Left lung (tissue), 10 donors: ENCODE measurements around the gene FAM209A. TPM values are rescaled to one million over a fixed set of nuclear protein-coding genes. Genes with fewer than 3 reads are reported as not detected.

Experiments
- ATAC-seq: fragments of 200-7000 bp; cut with Tn5 transposase; one replicate; pipeline ENCODE4 v1.9.1; 2020; ENCODE audit warnings: moderate library complexity
- DNase-seq, 4 donors: peaks; one replicate each; pipeline ENCODE4 v3.0.0-alpha.2; 2013 to 2020
- H3K27ac ChIP-seq, 2 donors: fragments of 200-600 bp; sonication (generic) in 1 of 2; one replicate each; pipeline versions ENCODE4 v1.5.0 to v1.8.0; 2020 to 2021
- H3K27me3 ChIP-seq, 2 donors: fragments of 200-600 bp; sonication (generic) in 1 of 2; one replicate each; pipeline versions ENCODE4 v1.5.0 to v1.8.0; 2020 to 2021
- H3K36me3 ChIP-seq, 2 donors: fragments of 200-600 bp; sonication (generic) in 1 of 2; one replicate each; pipeline versions ENCODE4 v1.5.0 to v1.8.0; 2020 to 2021
- H3K4me1 ChIP-seq, 2 donors: fragments of 200-600 bp; one replicate each; pipeline ENCODE4 v1.8.0; 2021
- H3K4me3 ChIP-seq, 2 donors: fragments of 200-600 bp; sonication (generic) in 1 of 2; one replicate each; pipeline versions ENCODE4 v1.5.0 to v1.8.0; 2020 to 2021; ENCODE audit warnings: mild to moderate bottlenecking in 1 of 2
- H3K9me3 ChIP-seq, 2 donors: fragments of 200-600 bp; sonication (generic) in 1 of 2; one replicate each; pipeline versions ENCODE4 v1.5.0 to v1.8.0; 2020 to 2021
- intact Hi-C, 2 donors: fragments of 100-400 bp; cut with DNase I; formaldehyde crosslinking; loops; one replicate each; pipeline versions ENCODE4 v1.11.2 to v1.14.2; 2022
- polyA plus RNA-seq, 6 donors: library from polyadenylated mRNA; unstranded; fragments of 120-200 nt; gene quantifications; one replicate each; pipeline ENCODE4 v1.2.1, GENCODE V29; 2013; ENCODE audit not compliant: insufficient read length in 6 of 6
- total RNA-seq, 2 donors: library from RNA; stranded (reverse); fragmentation: NEBNext Ultra II Directional; extraction: Animal tissue kit (Norgen Biotek cat#: 25700); gene quantifications; one replicate each; pipeline ENCODE4 v1.2.1, GENCODE V29; 2021
- TF ChIP-seq, protein P1 (sequence below), 2 donors: fragments of 200-600 bp; sonication (generic) in 1 of 2; IDR thresholded peaks; one replicate each; pipeline versions ENCODE4 v1.5.0 to v1.8.0; 2021; ENCODE audit warnings: antibody characterized with exemption in 2 of 2
- donor health status: DM: no; HTN: yes; CAD: no.
- donor health status: DM: no; HTN: no; CAD: no.

The FAM209A gene
- total and polyA plus RNA-seq, 8 donors: 0.29 to 0.81 (median 0.45) TPM; not detected in 2

DNA sequence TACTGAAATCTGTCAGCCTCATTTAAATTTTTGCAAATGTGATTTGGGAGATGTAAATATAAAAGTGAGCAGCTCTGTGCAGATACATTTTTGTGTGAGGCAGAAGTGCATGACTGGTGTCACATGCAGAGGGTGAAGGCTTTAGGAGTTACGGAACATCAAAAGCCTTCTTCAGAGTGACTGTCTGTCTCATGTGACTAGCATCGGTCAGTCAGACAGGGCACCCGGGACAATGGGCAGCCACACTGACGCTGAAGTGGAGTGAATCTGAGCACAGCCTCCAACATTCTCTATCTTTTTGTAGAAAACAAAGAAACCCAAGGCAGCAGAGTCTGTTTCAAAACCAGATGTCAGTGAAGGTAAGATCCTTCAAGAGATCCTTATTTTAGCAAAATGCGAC is 7.9 kb upstream of the FAM209A start:
- Histone ChIP-seq H3K27ac (no peak overlapping the region), H3K36me3 (peaks cover 0 to 96% of the 10 kb centered on the region in 2 donors), H3K27me3 (no peaks in the 10 kb centered on the region), H3K4me3 (no peak overlapping the region), H3K9me3 (peaks cover 0 to 30% of the 10 kb centered on the region in 2 donors), H3K4me1 (no peaks in the 10 kb centered on the region)
- intact Hi-C loops: no loop called here
- ATAC-seq (no peak), DNase-seq (no peak)
- TF ChIP-seq, protein P1, sequence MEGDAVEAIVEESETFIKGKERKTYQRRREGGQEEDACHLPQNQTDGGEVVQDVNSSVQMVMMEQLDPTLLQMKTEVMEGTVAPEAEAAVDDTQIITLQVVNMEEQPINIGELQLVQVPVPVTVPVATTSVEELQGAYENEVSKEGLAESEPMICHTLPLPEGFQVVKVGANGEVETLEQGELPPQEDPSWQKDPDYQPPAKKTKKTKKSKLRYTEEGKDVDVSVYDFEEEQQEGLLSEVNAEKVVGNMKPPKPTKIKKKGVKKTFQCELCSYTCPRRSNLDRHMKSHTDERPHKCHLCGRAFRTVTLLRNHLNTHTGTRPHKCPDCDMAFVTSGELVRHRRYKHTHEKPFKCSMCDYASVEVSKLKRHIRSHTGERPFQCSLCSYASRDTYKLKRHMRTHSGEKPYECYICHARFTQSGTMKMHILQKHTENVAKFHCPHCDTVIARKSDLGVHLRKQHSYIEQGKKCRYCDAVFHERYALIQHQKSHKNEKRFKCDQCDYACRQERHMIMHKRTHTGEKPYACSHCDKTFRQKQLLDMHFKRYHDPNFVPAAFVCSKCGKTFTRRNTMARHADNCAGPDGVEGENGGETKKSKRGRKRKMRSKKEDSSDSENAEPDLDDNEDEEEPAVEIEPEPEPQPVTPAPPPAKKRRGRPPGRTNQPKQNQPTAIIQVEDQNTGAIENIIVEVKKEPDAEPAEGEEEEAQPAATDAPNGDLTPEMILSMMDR (IDR thresholded peaks at IDR 0.05): no peak

DNA sequence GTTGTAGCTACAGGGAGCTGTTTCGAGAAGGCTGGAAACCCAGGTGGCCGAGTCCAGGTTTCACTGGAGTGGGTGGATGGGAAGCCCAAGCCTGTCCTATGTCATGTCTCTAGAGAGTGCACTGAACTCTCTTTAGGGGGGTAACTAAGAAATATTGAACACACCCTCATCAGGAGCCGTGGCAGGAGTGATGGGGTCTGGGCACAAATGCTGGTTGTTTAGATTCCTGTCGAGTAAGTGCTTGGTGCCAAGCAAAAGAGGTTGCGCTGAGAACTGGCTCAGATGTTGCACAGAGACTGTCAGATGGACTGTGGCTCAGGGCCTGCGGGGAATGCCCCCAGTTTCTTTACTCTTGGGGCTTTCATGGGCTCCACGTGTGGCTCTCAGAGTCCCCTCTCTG is 7.3 kb upstream of the FAM209A start:
- H3K9me3 ChIP-seq: peaks cover 0 to 31% of the 10 kb centered on the region in 2 donors
- no peak overlapping the region for H3K4me3 ChIP-seq
- no peaks in the 10 kb centered on the region for H3K4me1 ChIP-seq
- intact Hi-C loops: no loop called here
- H3K27ac ChIP-seq: no peak overlapping the region
- peaks cover 0 to 91% of the 10 kb centered on the region in 2 donors for H3K36me3 ChIP-seq
- ATAC-seq (no peak), DNase-seq (no peak)
- no peaks in the 10 kb centered on the region for H3K27me3 ChIP-seq
- TF ChIP-seq, protein P1 (IDR thresholded peaks at IDR 0.05): no peak

DNA sequence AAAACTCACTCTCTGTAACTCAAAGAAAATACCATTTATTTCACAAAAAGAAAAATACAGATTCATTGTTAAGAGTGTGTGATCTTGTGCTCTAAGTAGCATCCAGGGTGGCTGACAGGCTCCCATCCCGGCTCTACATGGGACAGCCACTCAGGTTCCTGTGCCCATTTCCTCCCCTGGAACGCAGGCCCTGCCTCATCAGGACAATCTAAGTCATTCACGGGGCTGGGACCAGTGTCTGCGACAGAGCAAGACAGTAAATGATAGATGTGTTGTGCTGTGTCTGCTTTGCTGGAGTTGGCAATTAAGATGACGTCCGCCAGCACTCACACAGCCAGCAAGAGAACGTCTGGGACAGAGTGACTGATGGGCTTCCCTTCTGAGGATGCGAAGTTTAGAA is 6.9 kb upstream of the FAM209A start:
- no peak for ATAC-seq
- TF ChIP-seq, protein P1 (IDR thresholded peaks at IDR 0.05): no peak
- intact Hi-C loops: no loop called here
- H3K4me1 ChIP-seq: no peaks in the 10 kb centered on the region
- peaks cover 0 to 86% of the 10 kb centered on the region in 2 donors for H3K36me3 ChIP-seq
- no peak for DNase-seq
- no peak overlapping the region for H3K27ac ChIP-seq
- H3K4me3 ChIP-seq: no peak overlapping the region
- no peaks in the 10 kb centered on the region for H3K27me3 ChIP-seq
- peaks cover 0 to 31% of the 10 kb centered on the region in 2 donors for H3K9me3 ChIP-seq

- Histone ChIP-seq H3K27ac (no peak overlapping the region), H3K4me3 (no peak overlapping the region), H3K9me3 (peaks cover 0 to 31% of the 10 kb centered on the region in 2 donors), H3K4me1 (no peaks in the 10 kb centered on the region), H3K36me3 (peaks cover 0 to 81% of the 10 kb centered on the region in 2 donors), H3K27me3 (no peaks in the 10 kb centered on the region)
- DNase-seq (no peak), ATAC-seq (no peak)
- TF ChIP-seq, protein P1 (IDR thresholded peaks at IDR 0.05): no peak
- intact Hi-C loops: no loop called here
These were observed 6.4 kb upstream of the FAM209A start for GRCh38 chr20:56518126-56518525.

DNA sequence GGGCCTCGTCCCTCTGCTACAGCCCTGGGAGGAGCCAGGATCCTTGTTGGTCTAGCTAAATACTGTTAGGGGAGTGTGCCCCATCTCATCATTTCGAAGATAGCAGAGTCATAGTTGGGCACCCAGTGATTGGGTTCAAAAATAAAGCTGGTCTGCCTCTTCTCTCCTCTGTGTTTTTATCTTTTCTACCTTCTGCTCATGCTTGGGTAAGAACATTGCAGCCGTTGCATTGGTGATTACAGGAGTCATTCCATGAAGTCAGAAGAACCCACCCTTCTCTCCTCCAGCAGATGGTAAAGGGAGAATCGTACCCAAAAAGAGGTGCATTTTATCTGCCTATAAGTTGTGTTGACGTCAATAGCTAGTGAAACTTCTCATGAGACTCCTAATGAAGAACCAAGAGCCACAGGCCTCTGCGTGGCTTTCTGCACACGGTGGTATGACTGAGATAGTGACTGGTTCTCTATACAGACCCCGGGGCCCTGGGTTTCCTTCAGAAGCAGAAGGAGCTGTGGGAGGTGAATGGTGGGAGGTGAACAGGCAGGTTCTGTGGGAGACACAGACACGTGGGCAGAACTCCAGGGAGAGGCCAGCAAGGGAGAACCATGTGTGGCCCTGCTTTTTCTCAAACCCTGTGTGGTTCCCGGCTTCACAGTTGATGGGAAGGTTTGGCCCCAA is 5.7 kb upstream of the FAM209A start:
- intact Hi-C loops: no loop called here
- DNase-seq (no peak), ATAC-seq (no peak)
- Histone ChIP-seq H3K36me3 (peaks cover 0 to 74% of the 10 kb centered on the region in 2 donors), H3K4me3 (no peak overlapping the region), H3K9me3 (peaks cover 0 to 31% of the 10 kb centered on the region in 2 donors), H3K27me3 (no peaks in the 10 kb centered on the region), H3K27ac (no peak overlapping the region), H3K4me1 (no peaks in the 10 kb centered on the region)
- TF ChIP-seq, protein P1 (IDR thresholded peaks at IDR 0.05): no peak
